ENCODE data around the gene MYORG. TPM values are rescaled to one million over a fixed set of nuclear protein-coding genes. Genes with fewer than 3 reads are reported as not detected.
"Not testable (repeated sequence)": the region's sequence is repeated elsewhere in the genome, so short reads cannot be mapped to it uniquely, and the experiment has no call there.

MYORG gene
- total RNA-seq, 2 experiments from 2014 or later: 4.7 to 5.5 TPM

DNA sequence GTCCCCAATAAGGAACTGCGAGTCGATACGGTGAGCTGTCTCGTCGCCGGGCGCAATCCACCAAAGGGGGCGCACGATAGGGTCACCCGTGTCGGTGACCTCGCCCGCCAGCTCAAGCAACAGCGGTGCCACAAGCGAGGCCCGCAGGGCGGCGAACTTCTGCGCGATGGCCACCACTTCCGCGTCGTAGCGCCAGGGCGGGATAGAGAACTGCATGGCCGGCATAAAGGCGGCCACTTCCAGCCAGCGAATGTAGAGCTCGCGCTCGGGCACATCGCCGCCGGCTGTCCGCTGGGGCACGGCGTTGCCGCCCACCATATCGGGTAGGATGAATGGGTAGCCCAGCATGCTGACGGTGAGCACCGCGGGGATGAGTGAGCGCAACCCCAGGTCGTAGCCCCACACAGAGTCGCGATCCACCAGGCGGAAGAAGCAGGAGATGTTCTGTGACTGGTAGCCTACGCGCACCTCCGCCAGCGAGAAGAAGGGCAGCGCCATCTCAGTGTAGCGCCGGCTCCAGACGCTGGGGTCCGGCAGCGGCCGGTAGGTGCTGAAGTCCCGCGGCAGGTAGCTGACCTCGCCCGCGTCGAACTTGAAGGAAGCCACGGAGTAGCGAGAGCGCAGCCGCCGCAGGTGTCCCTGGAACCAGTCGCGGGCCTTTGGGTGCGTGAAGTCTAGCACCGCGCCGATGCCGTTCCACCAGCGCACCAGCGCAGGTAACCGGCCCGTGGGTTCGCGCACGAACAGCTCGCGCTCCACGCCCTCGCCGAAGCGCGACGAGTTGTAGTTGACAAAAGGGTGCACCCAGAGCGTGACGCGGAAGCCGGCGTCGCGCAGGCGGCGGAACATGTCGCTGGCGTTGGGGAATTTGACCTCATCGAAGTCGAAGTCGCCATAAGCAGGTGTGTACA lies 5.5 kb downstream of the MYORG start:
- peaks cover 9% of the 10 kb centered on the region for H3K9me3 Mint-ChIP-seq
- H3K27ac Mint-ChIP-seq: no peak overlapping the region
- no peak overlapping the region for H3K4me3 Mint-ChIP-seq
- POLR2A ChIA-PET: no interaction called here
- peaks cover 47% of the 10 kb centered on the region for H3K36me3 Mint-ChIP-seq
- no peaks in the 10 kb centered on the region for H3K27me3 Mint-ChIP-seq
- DNase-seq (no peak), ATAC-seq (ENCODE audit: low read depth) (no peak)
- peaks cover 16% of the 10 kb centered on the region for H3K4me1 Mint-ChIP-seq

DNA sequence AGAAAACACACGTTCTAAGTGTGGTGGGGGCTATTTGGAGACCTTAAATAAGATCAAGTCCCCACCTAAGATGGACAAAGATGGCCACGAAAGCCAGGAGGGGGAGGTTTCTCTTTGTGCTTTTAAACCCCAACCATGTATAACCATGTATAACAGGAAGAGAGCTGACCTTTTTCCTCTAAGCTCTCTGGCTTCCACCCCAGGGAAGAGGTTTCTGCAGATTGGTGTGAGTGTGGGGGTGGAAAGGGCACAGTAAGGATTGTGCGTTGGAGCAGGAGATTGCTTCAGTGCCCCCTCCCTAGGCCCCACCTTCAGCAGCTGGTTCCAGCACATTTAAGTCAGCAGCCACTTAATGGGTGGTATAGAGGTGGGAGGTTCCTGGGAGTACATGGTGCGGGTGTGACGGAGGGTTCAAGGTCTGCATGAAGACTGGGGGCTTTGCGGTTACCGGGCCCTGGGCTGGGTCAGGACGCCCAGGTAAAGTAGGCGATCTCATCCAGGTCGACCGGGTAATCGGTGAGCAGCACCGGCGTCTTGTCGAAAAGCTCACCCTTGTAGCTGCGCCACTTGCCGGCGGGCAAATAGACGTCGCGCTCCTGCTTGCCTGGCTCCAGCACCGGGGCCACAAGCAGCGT lies 6.2 kb downstream of the MYORG start:
- H3K4me1 Mint-ChIP-seq: peaks cover 10% of the 10 kb centered on the region
- ATAC-seq (ENCODE audit: low read depth): no peak
- POLR2A ChIA-PET: no interaction called here

GRCh38 chr9:34369636-34370035 lies 7.1 kb downstream of the MYORG start:
- Mint-ChIP-seq H3K27me3 (no peaks in the 10 kb centered on the region), H3K9me3 (peaks cover 9% of the 10 kb centered on the region), H3K4me1 (peaks cover 8% of the 10 kb centered on the region), H3K4me3 (no peak overlapping the region), H3K27ac (no peak overlapping the region), H3K36me3 (peaks cover 47% of the 10 kb centered on the region)
- ATAC-seq (ENCODE audit: low read depth): no peak
- POLR2A ChIA-PET: no interaction called here
- no peak for DNase-seq

More for the DNA sequence above, 6.2 kb downstream of the MYORG start:
- no peak overlapping the region for H3K4me3 Mint-ChIP-seq
- DNase-seq: no peak
- H3K27me3 Mint-ChIP-seq: no peaks in the 10 kb centered on the region
- H3K27ac Mint-ChIP-seq: no peak overlapping the region
- peaks cover 47% of the 10 kb centered on the region for H3K36me3 Mint-ChIP-seq
- peaks cover 9% of the 10 kb centered on the region for H3K9me3 Mint-ChIP-seq

GRCh38 chr9:34368796-34369195 lies 7.9 kb downstream of the MYORG start:
- DNase-seq; H3K27me3 Mint-ChIP-seq; ATAC-seq (ENCODE audit: low read depth); H3K4me3 Mint-ChIP-seq; H3K27ac Mint-ChIP-seq; H3K9me3 Mint-ChIP-seq; POLR2A ChIA-PET: not testable (repeated sequence)
- H3K36me3 Mint-ChIP-seq: peaks cover 47% of the 10 kb centered on the region
- peaks cover 12% of the 10 kb centered on the region for H3K4me1 Mint-ChIP-seq

- H3K27me3 Mint-ChIP-seq; H3K4me3 Mint-ChIP-seq; H3K27ac Mint-ChIP-seq; POLR2A ChIA-PET; H3K9me3 Mint-ChIP-seq; ATAC-seq (ENCODE audit: low read depth); DNase-seq: not testable (repeated sequence)
- Mint-ChIP-seq H3K4me1 (peaks cover 15% of the 10 kb centered on the region), H3K36me3 (peaks cover 46% of the 10 kb centered on the region)
Observed at GRCh38 chr9:34367751-34368410, 8.8 kb downstream of the MYORG start.

- POLR2A ChIA-PET: no interaction called here
- no peak for ATAC-seq (ENCODE audit: low read depth)
- Mint-ChIP-seq H3K4me1 (peaks cover 15% of the 10 kb centered on the region), H3K27me3 (no peaks in the 10 kb centered on the region), H3K9me3 (peaks cover 9% of the 10 kb centered on the region), H3K4me3 (no peak overlapping the region), H3K36me3 (peaks cover 38% of the 10 kb centered on the region), H3K27ac (no peak overlapping the region)
- no peak for DNase-seq
Observed at GRCh38 chr9:34366365-34366764, 10.3 kb downstream of the MYORG start.

GRCh38 chr9:34365282-34365681 lies 11.4 kb downstream of the MYORG start:
- DNase-seq: no peak
- Mint-ChIP-seq H3K9me3 (peaks cover 9% of the 10 kb centered on the region), H3K4me3 (no peak overlapping the region), H3K36me3 (peaks cover 29% of the 10 kb centered on the region), H3K27me3 (no peaks in the 10 kb centered on the region), H3K4me1 (peaks cover 13% of the 10 kb centered on the region), H3K27ac (no peak overlapping the region)
- ATAC-seq (ENCODE audit: low read depth): no peak
- POLR2A ChIA-PET: interaction anchor here (1.6 to 2.5 kb wide), 2 partner anchors 9 to 12 kb away, joined by 7 to 15 read pairs; partner anchors contain the start of gene MYORG

- Mint-ChIP-seq H3K27me3 (no peaks in the 10 kb centered on the region), H3K27ac (peak overlapping the region; percentile 67), H3K36me3 (peaks cover 20% of the 10 kb centered on the region), H3K4me1 (peaks cover 13% of the 10 kb centered on the region), H3K9me3 (peaks cover 7% of the 10 kb centered on the region), H3K4me3 (peak overlapping the region; percentile 44)
- ATAC-seq (ENCODE audit: low read depth): peak; percentile 85
- POLR2A ChIA-PET: interaction anchor here (1.2 to 2.5 kb wide), 3 partner anchors 11 to 14 kb away, joined by 4 to 15 read pairs (median 7); partner anchors contain the start of gene MYORG
- DNase-seq: no peak
Observed at GRCh38 chr9:34363619-34364351, 12.9 kb downstream of the MYORG start.

GRCh38 chr9:34362614-34363214 lies 14.0 kb downstream of the MYORG start:
- peaks cover 13% of the 10 kb centered on the region for H3K4me1 Mint-ChIP-seq
- POLR2A ChIA-PET: no interaction called here
- peaks cover 7% of the 10 kb centered on the region for H3K9me3 Mint-ChIP-seq
- no peak for ATAC-seq (ENCODE audit: low read depth)
- no peaks in the 10 kb centered on the region for H3K27me3 Mint-ChIP-seq
- DNase-seq: no peak
- no peak overlapping the region for H3K4me3 Mint-ChIP-seq
- no peak overlapping the region for H3K27ac Mint-ChIP-seq
- H3K36me3 Mint-ChIP-seq: peaks cover 15% of the 10 kb centered on the region

- H3K27ac Mint-ChIP-seq; H3K27me3 Mint-ChIP-seq; ATAC-seq (ENCODE audit: low read depth); H3K4me3 Mint-ChIP-seq; DNase-seq; H3K4me1 Mint-ChIP-seq: not testable (repeated sequence)
- peaks cover 12% of the 10 kb centered on the region for H3K9me3 Mint-ChIP-seq
- H3K36me3 Mint-ChIP-seq: peaks cover 26% of the 10 kb centered on the region
- POLR2A ChIA-PET: interaction anchor here (0.6 to 0.8 kb wide), 2 partner anchors 20 to 457 kb away, joined by 3 to 4 read pairs; no protein-coding TSS in a partner anchor
Observed at GRCh38 chr9:34352957-34353356, 23.7 kb downstream of the MYORG start.

DNA sequence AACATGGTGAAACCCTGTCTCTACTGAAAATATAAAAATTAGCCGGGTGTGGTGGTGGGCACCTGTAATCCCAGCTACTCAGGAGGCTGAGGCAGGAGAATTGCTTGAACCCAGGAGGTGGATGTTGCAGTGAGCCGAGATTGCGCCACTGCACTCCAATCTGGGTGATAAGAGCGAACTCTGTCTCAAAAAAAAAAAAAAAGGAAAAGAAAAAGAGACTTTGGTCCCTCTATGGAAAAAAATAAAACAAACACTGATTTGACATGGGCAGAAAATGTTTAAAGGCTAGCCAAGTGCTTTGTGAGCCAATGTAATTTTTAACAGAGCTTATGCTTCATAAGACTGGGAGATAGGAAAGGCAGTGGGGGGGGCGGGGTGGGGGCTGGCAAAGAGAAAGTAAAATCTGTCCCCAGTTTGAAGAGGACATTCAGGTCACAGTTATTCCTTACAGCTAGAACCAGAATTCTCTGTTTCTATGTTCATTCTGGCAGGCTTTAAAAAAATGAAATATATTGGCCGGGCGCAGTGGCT lies 24.5 kb downstream of the MYORG start:
- not testable (repeated sequence) for H3K4me3 Mint-ChIP-seq; H3K27me3 Mint-ChIP-seq; ATAC-seq (ENCODE audit: low read depth); H3K9me3 Mint-ChIP-seq; H3K4me1 Mint-ChIP-seq; DNase-seq; H3K27ac Mint-ChIP-seq
- peaks cover 19% of the 10 kb centered on the region for H3K36me3 Mint-ChIP-seq
- POLR2A ChIA-PET: interaction anchor here (0.8 kb wide), 1 partner anchor 21 kb away, joined by 3 read pairs; no protein-coding TSS in a partner anchor

GRCh38 chr9:34349324-34349723 lies 27.4 kb downstream of the MYORG start:
- no peak overlapping the region for H3K27ac Mint-ChIP-seq
- H3K36me3 Mint-ChIP-seq: peaks cover 5% of the 10 kb centered on the region
- H3K27me3 Mint-ChIP-seq: no peaks in the 10 kb centered on the region
- POLR2A ChIA-PET: interaction anchor here (1.4 kb wide), 1 partner anchor 15 kb away, joined by 4 read pairs; no protein-coding TSS in a partner anchor
- DNase-seq (no peak), ATAC-seq (ENCODE audit: low read depth) (no peak)
- peaks cover 1% of the 10 kb centered on the region for H3K9me3 Mint-ChIP-seq
- no peak overlapping the region for H3K4me3 Mint-ChIP-seq
- peaks cover 2% of the 10 kb centered on the region for H3K4me1 Mint-ChIP-seq
